Measurements from ENCODE around the gene MAP7D2. TPM values are rescaled to one million over a fixed set of nuclear protein-coding genes. Genes with fewer than 3 reads are reported as not detected.

Gene MAP7D2
- total and polyA plus RNA-seq, 9 donors, result 0.12 to 1.7 (median 0.28) TPM

- Histone ChIP-seq H3K27ac (no peak overlapping the region), H3K27me3 (no peaks in the 10 kb centered on the region), H3K9me3 (no peaks in the 10 kb centered on the region), H3K4me1 (ENCODE audit: insufficient read depth) (no peaks in the 10 kb centered on the region), H3K36me3 (no peaks in the 10 kb centered on the region), H3K4me3 (no peak overlapping the region)
- TF ChIP-seq CTCF (IDR thresholded peaks at IDR 0.05) (no peak), POLR2A (IDR thresholded peaks at IDR 0.05) (no peak), EP300 (IDR thresholded peaks at IDR 0.05) (no peak)
- no peak for DNase-seq
- WGBS, 3 donors, result 84 to 85% (median 85%) methylated on average over 8 of the region's 8 CpGs
- intact Hi-C loops (cut with DNase I), result no loop called here
These were observed 63.2 kb downstream of the MAP7D2 start for GRCh38 chrX:20053537-20053936.

- H3K4me1 ChIP-seq (ENCODE audit: insufficient read depth), result no peaks in the 10 kb centered on the region
These were observed 69.8 kb downstream of the MAP7D2 start for GRCh38 chrX:20046864-20047263.

GRCh38 chrX:20046223-20046622 lies 70.5 kb downstream of the MAP7D2 start:
- no peak overlapping the region for H3K4me3 ChIP-seq
- H3K9me3 ChIP-seq, result no peaks in the 10 kb centered on the region
- TF ChIP-seq EP300 (IDR thresholded peaks at IDR 0.05) (no peak), POLR2A (IDR thresholded peaks at IDR 0.05) (no peak), CTCF (IDR thresholded peaks at IDR 0.05) (no peak)
- no peak overlapping the region for H3K27ac ChIP-seq
- H3K4me1 ChIP-seq (ENCODE audit: insufficient read depth), result no peaks in the 10 kb centered on the region
- intact Hi-C loops (cut with DNase I), result no loop called here
- no peak for DNase-seq
- WGBS, 3 donors, result 60 to 66% (median 61%) methylated on average over 1 of the region's 1 CpG
- H3K36me3 ChIP-seq, result no peaks in the 10 kb centered on the region
- H3K27me3 ChIP-seq, result no peaks in the 10 kb centered on the region

More at GRCh38 chrX:20046864-20047263, 69.8 kb downstream of the MAP7D2 start:
- no peak for TF ChIP-seq POLR2A (IDR thresholded peaks at IDR 0.05)
- no peak for TF ChIP-seq EP300 (IDR thresholded peaks at IDR 0.05)
- no peak for TF ChIP-seq CTCF (IDR thresholded peaks at IDR 0.05)
- Histone ChIP-seq H3K27me3 (no peaks in the 10 kb centered on the region), H3K9me3 (no peaks in the 10 kb centered on the region), H3K36me3 (no peaks in the 10 kb centered on the region), H3K4me3 (no peak overlapping the region), H3K27ac (no peak overlapping the region)
- 77 to 86% (median 80%) methylated on average over 4 of the region's 4 CpGs for WGBS, 3 donors
- no peak for DNase-seq
- intact Hi-C loops (cut with DNase I), result no loop called here

- Histone ChIP-seq H3K4me1 (ENCODE audit: insufficient read depth) (no peaks in the 10 kb centered on the region), H3K27ac (no peak overlapping the region), H3K36me3 (no peaks in the 10 kb centered on the region), H3K9me3 (no peaks in the 10 kb centered on the region), H3K27me3 (no peaks in the 10 kb centered on the region), H3K4me3 (no peak overlapping the region)
- no peak for DNase-seq
- intact Hi-C loops (cut with DNase I), result no loop called here
- TF ChIP-seq POLR2A (IDR thresholded peaks at IDR 0.05) (no peak), CTCF (IDR thresholded peaks at IDR 0.05) (no peak), EP300 (IDR thresholded peaks at IDR 0.05) (no peak)
- WGBS, 3 donors, result 82 to 86% (median 83%) methylated on average over 7 of the region's 7 CpGs
These were observed 74.5 kb downstream of the MAP7D2 start for GRCh38 chrX:20042221-20042620.

Measured in ovary (tissue), 9 donors.